Measurements from ENCODE around the gene BRD4. TPM values are rescaled to one million over a fixed set of nuclear protein-coding genes. Genes with fewer than 3 reads are reported as not detected.

BRD4 gene
- total and polyA plus RNA-seq, 2 donors (not counting 3 experiments of a cell fraction or from before 2014, with no cell fraction given), result 14.9 to 125 TPM

DNA sequence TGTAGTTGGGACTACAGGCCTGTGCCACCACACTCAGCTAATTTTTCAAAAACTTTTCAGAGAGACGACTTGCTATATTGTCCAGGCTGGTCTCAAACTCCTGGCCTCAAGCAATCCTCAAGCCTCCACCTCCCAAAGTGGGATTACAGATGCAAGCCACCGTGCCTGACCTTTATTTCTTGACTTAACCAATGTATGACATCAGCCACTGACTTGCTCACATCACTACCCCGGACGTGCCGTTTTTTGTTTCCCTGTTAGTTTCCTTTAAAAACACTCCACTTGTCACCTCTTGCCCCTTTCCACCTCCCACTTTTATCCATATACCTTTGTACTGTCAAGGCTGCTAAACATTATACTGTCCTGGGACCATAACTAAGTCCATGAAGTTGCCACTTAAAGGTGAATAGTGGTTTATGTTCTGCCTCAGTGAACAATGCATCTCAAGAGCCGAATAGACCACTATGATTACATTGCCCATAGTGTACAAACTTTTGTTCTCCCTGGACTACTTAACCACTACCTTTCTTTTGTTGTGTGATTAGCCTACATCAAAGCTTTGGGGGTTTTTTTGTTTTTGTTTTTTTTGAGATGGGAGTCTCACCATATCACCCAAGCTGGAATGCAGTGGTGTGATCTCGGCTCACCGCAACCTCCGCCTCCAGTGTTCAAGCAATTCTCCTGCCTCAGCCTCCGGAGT is 97.8 kb downstream of the BRD4 start:
- ChIA-PET POLR2A (no interaction called here), CTCF (interaction anchor here (1.2 to 3.6 kb wide), 3 partner anchors 11 to 17 kb away, joined by 3 to 16 read pairs (median 4); no protein-coding TSS in a partner anchor)
- no peaks in the 10 kb centered on the region for H3K4me1 ChIP-seq (ENCODE audit: control insufficient read depth, extremely low read depth, insufficient read depth, low read length)
- dilution Hi-C loops (cut with MboI; ENCODE audit: extremely low pct_ligation_motif_present, low sequenced_read_pairs) (no loop called here), intact Hi-C loops (cut with micrococcal nuclease) (no loop called here)
- DNase-seq (ENCODE audit: low read depth, low spot score) (no peak), FAIRE-seq (peak; percentile 33)
- no peaks in the 10 kb centered on the region for H3K79me2 ChIP-seq (ENCODE audit: control insufficient read depth, insufficient read depth, low read length)
- no peak overlapping the region for H3K9ac ChIP-seq (replicated peaks; ENCODE audit: extremely low read depth, insufficient read depth, low read length)
- no peak overlapping the region for H3K27ac ChIP-seq (ENCODE audit: insufficient read depth, low read depth, low read length)
- H2AFZ ChIP-seq (ENCODE audit: low read depth, low read length), result no peak overlapping the region
- no TSS peak for BruUV-seq (replicated peaks)
- H3K4me3 ChIP-seq (replicated peaks in 1 of 3; ENCODE audit: insufficient read depth in 1 of 3, low read depth in 1 of 3, low read length in 3 of 3), result no peak overlapping the region
- no peak overlapping the region for H3K4me2 ChIP-seq (ENCODE audit: insufficient read depth, low read length)
- H4K20me1 ChIP-seq (replicated peaks; ENCODE audit: control insufficient read depth, extremely low read depth, insufficient read depth, low read length), result no peaks in the 10 kb centered on the region
- TF ChIP-seq POLR2AphosphoS5 (IDR thresholded peaks at IDR 0.05; ENCODE audit: insufficient read depth, low read depth, low read length) (peak; percentile 41), GATA2 (IDR thresholded peaks at IDR 0.05; ENCODE audit: insufficient read depth, insufficient read length, low read depth, low read length) (no peak)
- H3K36me3 ChIP-seq (ENCODE audit: control insufficient read depth in 2 of 2, extremely low read depth in 1 of 2, insufficient read depth in 2 of 2, low read length in 2 of 2), result peaks cover 6 to 24% of the 10 kb centered on the region in 2 experiments
- no peaks in the 10 kb centered on the region for H3K9me3 ChIP-seq (replicated peaks; ENCODE audit: control insufficient read depth, insufficient read depth, low read length)
- no peaks in the 10 kb centered on the region for H3K9me1 ChIP-seq (replicated peaks; ENCODE audit: control insufficient read depth, extremely low read depth, insufficient read depth, low read length)
- peaks cover 14% of the 10 kb centered on the region in 2 experiments for H3K27me3 ChIP-seq (ENCODE audit: control insufficient read depth in 2 of 2, insufficient read depth in 2 of 2, low read length in 2 of 2)

DNA sequence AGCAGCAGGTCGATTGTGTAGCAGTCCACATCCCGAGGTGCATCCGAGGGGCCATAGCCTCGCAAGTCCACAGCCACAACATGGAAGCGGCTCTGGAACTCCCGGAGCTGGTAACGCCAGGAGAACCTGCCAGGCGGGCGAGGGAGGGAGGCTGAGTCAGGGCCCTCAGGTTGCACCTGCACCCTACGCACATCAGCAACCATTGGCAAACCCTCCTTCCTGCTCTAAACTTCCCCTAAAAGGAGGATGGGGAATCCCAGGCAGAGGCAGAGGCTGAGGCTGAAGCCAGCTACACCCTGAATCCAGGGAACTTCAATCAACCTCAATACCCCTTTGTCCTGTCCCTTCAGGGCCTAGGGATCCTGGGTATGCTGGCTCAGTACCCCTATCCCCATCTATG is 101.1 kb downstream of the BRD4 start:
- TF ChIP-seq GATA2 (IDR thresholded peaks at IDR 0.05; ENCODE audit: insufficient read depth, insufficient read length, low read depth, low read length) (no peak), POLR2AphosphoS5 (IDR thresholded peaks at IDR 0.05; ENCODE audit: insufficient read depth, low read depth, low read length) (no peak), MYC (IDR thresholded peaks at IDR 0.05; ENCODE audit: low read depth, low read length) (no peak), FOS (IDR thresholded peaks at IDR 0.05; ENCODE audit: borderline replicate concordance, insufficient read depth, low read length) (no peak), EZH2 (IDR thresholded peaks at IDR 0.05; ENCODE audit: borderline replicate concordance, low read depth, low read length, severe bottlenecking) (no peak), POLR2A (IDR thresholded peaks at IDR 0.05; ENCODE audit: low read depth, low read length) (no peak), JUN (IDR thresholded peaks at IDR 0.05; ENCODE audit: borderline replicate concordance, insufficient read depth, insufficient read length, low read depth) (no peak)
- TF ChIP-seq, protein P1, sequence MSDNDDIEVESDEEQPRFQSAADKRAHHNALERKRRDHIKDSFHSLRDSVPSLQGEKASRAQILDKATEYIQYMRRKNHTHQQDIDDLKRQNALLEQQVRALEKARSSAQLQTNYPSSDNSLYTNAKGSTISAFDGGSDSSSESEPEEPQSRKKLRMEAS (IDR thresholded peaks at IDR 0.05; ENCODE audit: insufficient read depth, insufficient read length), result no peak
- TF ChIP-seq, protein P2, sequence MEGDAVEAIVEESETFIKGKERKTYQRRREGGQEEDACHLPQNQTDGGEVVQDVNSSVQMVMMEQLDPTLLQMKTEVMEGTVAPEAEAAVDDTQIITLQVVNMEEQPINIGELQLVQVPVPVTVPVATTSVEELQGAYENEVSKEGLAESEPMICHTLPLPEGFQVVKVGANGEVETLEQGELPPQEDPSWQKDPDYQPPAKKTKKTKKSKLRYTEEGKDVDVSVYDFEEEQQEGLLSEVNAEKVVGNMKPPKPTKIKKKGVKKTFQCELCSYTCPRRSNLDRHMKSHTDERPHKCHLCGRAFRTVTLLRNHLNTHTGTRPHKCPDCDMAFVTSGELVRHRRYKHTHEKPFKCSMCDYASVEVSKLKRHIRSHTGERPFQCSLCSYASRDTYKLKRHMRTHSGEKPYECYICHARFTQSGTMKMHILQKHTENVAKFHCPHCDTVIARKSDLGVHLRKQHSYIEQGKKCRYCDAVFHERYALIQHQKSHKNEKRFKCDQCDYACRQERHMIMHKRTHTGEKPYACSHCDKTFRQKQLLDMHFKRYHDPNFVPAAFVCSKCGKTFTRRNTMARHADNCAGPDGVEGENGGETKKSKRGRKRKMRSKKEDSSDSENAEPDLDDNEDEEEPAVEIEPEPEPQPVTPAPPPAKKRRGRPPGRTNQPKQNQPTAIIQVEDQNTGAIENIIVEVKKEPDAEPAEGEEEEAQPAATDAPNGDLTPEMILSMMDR (IDR thresholded peaks at IDR 0.05; ENCODE audit: extremely low read depth in 1 of 2, insufficient read depth in 1 of 2, low read depth in 1 of 2, low read length in 2 of 2), result no peak
- no peak overlapping the region for H3K4me3 ChIP-seq (replicated peaks in 1 of 3; ENCODE audit: insufficient read depth in 1 of 3, low read depth in 1 of 3, low read length in 3 of 3)

More for the DNA sequence above, 101.1 kb downstream of the BRD4 start:
- dilution Hi-C loops (cut with MboI; ENCODE audit: extremely low pct_ligation_motif_present, low sequenced_read_pairs) (no loop called here), intact Hi-C loops (cut with micrococcal nuclease) (no loop called here)
- FAIRE-seq, result no peak
- H3K9ac ChIP-seq (replicated peaks; ENCODE audit: extremely low read depth, insufficient read depth, low read length), result no peak overlapping the region
- no peak overlapping the region for H3K4me2 ChIP-seq (ENCODE audit: insufficient read depth, low read length)
- peaks cover 14% of the 10 kb centered on the region in 2 experiments for H3K27me3 ChIP-seq (ENCODE audit: control insufficient read depth in 2 of 2, insufficient read depth in 2 of 2, low read length in 2 of 2)
- H3K9me3 ChIP-seq (replicated peaks; ENCODE audit: control insufficient read depth, insufficient read depth, low read length), result no peaks in the 10 kb centered on the region
- H3K9me1 ChIP-seq (replicated peaks; ENCODE audit: control insufficient read depth, extremely low read depth, insufficient read depth, low read length), result no peaks in the 10 kb centered on the region
- DNase-seq (ENCODE audit: low read depth, low spot score), result no peak
- POLR2A ChIA-PET, result interaction anchor here (0.6 kb wide), 2 partner anchors 98 to 117 kb away, joined by 3 to 7 read pairs; no protein-coding TSS in a partner anchor
- BruUV-seq (replicated peaks), result no TSS peak
- no peak overlapping the region for H3K27ac ChIP-seq (ENCODE audit: insufficient read depth, low read depth, low read length)
- CTCF ChIA-PET, result interaction anchor here (1.3 to 3.6 kb wide), 2 partner anchors 19 to 57 kb away, joined by 3 to 16 read pairs; no protein-coding TSS in a partner anchor
- H3K36me3 ChIP-seq (ENCODE audit: control insufficient read depth in 2 of 2, extremely low read depth in 1 of 2, insufficient read depth in 2 of 2, low read length in 2 of 2), result peaks cover 0 to 4% of the 10 kb centered on the region in 2 experiments
- H3K79me2 ChIP-seq (ENCODE audit: control insufficient read depth, insufficient read depth, low read length), result no peaks in the 10 kb centered on the region
- no peak overlapping the region for H2AFZ ChIP-seq (ENCODE audit: low read depth, low read length)
- no peaks in the 10 kb centered on the region for H4K20me1 ChIP-seq (replicated peaks; ENCODE audit: control insufficient read depth, extremely low read depth, insufficient read depth, low read length)
- no peaks in the 10 kb centered on the region for H3K4me1 ChIP-seq (ENCODE audit: control insufficient read depth, extremely low read depth, insufficient read depth, low read length)
